T-helper 2 cell treated with Interferon-gamma antibody and Interleukin-4, amounts not matched to agents 5 μg/mL and 100 μg/mL, for 36 hours (primary cell): Measurements from ENCODE around the gene CXCR4.
A peak's percentile ranks its signal among the peaks of the same experiment; 100 is the strongest.

ENCODE experiments used
- DNase-seq: peaks from one replicate; pipeline ENCODE4 v3.0.0; 2021; ENCODE audit warnings: low spot score
- H3K27ac Mint-ChIP-seq: one replicate; pipeline ENCODE4 v1.8.0; 2021; ENCODE audit warnings: mild to moderate bottlenecking, mixed read lengths
- H3K27me3 Mint-ChIP-seq: one replicate; pipeline ENCODE4 v1.8.0; 2021; ENCODE audit warnings: low read depth, mixed read lengths
- H3K36me3 Mint-ChIP-seq: one replicate; pipeline ENCODE4 v1.8.0; 2021; ENCODE audit warnings: low read depth, mixed read lengths
- H3K4me1 Mint-ChIP-seq: one replicate; pipeline ENCODE4 v1.8.0; 2021; ENCODE audit warnings: low read depth, mixed read lengths
- H3K4me3 Mint-ChIP-seq: one replicate; pipeline ENCODE4 v1.8.0; 2022; ENCODE audit warnings: mild to moderate bottlenecking, moderate library complexity, mixed read lengths
- H3K9me3 Mint-ChIP-seq: one replicate; pipeline ENCODE4 v1.8.0; 2021; ENCODE audit warnings: mixed read lengths

The CXCR4 gene

DNA sequence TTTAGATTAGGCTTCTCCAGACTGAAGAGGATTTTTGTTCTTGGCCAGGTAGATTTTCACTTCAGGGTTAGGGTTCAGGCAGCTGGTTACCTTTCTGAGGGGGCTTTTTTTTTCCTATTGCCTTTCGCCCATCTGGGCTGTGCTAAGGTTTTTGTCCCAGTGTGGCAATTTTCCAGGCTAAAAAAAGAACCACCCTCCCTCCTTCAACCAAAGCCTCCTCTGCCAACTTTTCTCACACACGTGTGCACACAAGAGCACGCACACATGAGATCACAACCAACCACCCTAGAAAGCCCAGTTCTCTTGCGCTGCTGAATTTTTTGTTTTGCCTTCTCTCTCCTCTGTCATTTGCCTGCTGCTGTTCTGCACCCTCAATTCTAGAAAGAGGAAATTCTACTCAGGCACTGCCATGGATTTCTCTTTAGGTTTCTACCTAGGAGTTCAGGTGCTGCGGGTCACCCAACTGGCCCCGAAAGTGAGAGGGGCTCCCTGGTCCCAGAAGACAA, 8.5 kb upstream of the CXCR4 start:
- no peak overlapping the region for H3K27ac Mint-ChIP-seq
- H3K27me3 Mint-ChIP-seq, result peaks cover 44% of the 10 kb centered on the region
- H3K4me3 Mint-ChIP-seq, result no peak overlapping the region
- no peaks in the 10 kb centered on the region for H3K36me3 Mint-ChIP-seq
- no peaks in the 10 kb centered on the region for H3K9me3 Mint-ChIP-seq
- no peak for DNase-seq
- H3K4me1 Mint-ChIP-seq, result peaks cover 54% of the 10 kb centered on the region

DNA sequence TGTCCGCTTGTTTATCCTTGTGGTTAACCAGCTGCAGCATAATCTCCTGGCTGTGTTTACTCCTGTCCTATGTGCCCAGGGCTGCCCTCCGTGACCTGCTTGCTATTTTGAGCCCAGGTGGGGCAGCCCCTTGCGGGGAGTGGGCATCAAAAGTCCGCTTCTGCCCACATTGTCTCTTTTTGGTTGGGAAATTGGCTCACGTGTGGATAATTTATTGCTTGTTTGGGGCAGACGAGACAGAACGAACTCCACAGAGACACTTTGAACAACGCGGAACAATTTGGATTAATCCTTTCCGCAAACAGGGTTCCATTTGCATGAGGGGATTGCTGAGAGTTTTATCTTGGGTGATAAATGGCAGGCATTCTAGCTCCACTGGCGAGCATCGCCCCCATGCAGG, 8.1 kb upstream of the CXCR4 start:
- H3K27me3 Mint-ChIP-seq, result peaks cover 48% of the 10 kb centered on the region
- no peaks in the 10 kb centered on the region for H3K9me3 Mint-ChIP-seq
- H3K36me3 Mint-ChIP-seq, result no peaks in the 10 kb centered on the region
- DNase-seq, result no peak
- peaks cover 51% of the 10 kb centered on the region for H3K4me1 Mint-ChIP-seq
- no peak overlapping the region for H3K27ac Mint-ChIP-seq
- no peak overlapping the region for H3K4me3 Mint-ChIP-seq

DNA sequence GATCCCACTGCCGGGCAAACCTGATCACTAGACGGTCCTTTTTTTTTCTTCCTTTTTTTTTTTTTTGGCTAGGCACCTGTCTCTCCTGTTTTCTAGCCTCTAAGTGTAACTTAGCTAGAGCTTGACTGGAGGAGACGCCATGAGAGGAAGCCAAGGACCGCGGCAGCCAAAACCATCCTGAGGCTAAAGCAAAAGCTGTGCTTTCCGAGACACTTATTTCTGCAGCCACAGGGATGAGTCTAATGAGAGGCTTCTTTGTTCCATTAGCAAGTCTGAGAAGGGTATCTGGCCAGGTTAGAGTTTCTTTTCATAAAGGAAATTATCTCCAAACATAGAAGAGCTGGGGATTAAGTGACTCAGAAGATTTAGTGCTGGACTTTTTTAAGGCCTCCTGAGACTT, 7.3 kb upstream of the CXCR4 start:
- peaks cover 46% of the 10 kb centered on the region for H3K4me1 Mint-ChIP-seq
- no peak for DNase-seq
- H3K4me3 Mint-ChIP-seq, result no peak overlapping the region
- no peaks in the 10 kb centered on the region for H3K9me3 Mint-ChIP-seq
- H3K27ac Mint-ChIP-seq, result no peak overlapping the region
- peaks cover 56% of the 10 kb centered on the region for H3K27me3 Mint-ChIP-seq
- H3K36me3 Mint-ChIP-seq, result no peaks in the 10 kb centered on the region

DNA sequence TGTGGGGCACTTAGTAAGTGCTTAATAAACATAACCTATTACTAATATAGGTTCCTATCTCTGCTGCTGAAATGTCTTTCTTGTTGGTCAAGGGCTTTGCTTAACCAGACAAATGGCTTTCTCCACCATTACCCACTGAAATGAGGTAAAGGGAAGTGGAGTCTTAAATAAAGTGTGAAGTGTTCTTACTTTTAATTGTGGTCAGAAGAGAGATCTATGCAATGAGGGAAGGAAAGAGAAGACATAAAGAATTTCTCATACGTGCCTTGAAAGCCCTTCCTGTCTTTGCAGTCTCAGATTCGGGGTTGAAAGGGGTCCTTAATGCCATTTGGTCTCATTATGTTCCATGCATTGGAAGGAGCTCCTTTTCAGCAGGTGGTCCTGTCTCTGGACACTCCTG, 6.9 kb upstream of the CXCR4 start:
- peaks cover 45% of the 10 kb centered on the region for H3K4me1 Mint-ChIP-seq
- H3K27ac Mint-ChIP-seq, result no peak overlapping the region
- no peak for DNase-seq
- peaks cover 60% of the 10 kb centered on the region for H3K27me3 Mint-ChIP-seq
- H3K4me3 Mint-ChIP-seq, result no peak overlapping the region
- H3K9me3 Mint-ChIP-seq, result no peaks in the 10 kb centered on the region
- no peaks in the 10 kb centered on the region for H3K36me3 Mint-ChIP-seq

DNA sequence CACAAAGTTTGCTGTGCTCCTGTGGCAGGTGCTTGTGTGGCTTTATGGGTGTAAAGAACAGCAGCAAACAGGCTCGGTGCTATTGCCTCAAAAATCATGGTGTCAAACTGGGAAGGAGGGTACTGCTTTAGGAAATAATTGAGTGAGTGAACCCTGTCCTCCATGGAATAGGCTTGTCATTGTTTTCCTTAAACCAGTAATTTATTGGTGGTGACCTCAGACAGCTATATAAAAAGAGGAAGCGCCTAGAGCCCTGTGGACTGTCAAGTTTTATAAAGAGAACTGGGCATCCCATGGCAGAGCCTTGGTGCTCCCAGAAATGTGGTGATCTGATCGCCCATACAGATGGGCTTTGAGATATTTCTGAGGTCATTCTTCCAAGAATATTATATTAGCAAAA, 4.7 kb upstream of the CXCR4 start:
- Mint-ChIP-seq H3K36me3 (peaks cover 2% of the 10 kb centered on the region), H3K27ac (no peak overlapping the region), H3K27me3 (peaks cover 59% of the 10 kb centered on the region), H3K4me3 (no peak overlapping the region), H3K4me1 (peaks cover 29% of the 10 kb centered on the region), H3K9me3 (no peaks in the 10 kb centered on the region)
- DNase-seq, result no peak

DNA sequence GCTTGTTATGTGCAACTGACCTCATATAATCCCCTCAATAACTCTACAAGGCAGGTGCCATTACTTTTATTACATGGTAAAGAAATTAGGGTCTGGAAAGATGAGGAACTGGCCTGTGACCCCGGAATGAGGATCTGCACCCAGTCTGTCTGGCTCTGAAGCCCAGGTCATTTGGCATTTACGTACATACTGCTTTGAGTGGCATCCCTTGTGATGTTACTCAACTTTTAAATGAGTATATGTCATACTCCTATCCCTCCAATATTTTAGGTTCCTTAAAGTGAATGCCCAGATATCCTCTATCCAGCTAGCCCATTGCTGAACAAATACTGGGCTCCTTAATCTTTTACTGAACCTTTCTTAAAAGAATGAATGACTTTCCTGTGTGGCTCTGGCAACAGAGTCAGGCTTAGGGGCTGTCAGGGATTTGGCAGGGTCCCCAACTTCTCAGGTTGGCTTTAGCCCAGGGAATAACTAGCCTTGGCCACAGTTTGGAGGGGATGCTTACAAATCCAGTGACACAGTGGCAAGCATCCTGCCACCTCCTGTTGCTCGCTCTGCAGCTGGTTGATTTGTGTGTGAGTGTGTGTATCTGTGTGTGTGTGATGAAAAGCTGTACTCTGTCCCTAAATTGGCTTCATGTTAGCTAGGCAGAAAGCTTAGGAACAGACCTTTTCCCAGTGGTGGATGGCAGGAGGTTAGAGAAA, 3.4 kb upstream of the CXCR4 start:
- Mint-ChIP-seq H3K36me3 (peaks cover 6% of the 10 kb centered on the region), H3K4me3 (no peak overlapping the region), H3K4me1 (peaks cover 26% of the 10 kb centered on the region), H3K27me3 (peaks cover 51% of the 10 kb centered on the region), H3K27ac (no peak overlapping the region), H3K9me3 (no peaks in the 10 kb centered on the region)
- DNase-seq, result no peak

DNA sequence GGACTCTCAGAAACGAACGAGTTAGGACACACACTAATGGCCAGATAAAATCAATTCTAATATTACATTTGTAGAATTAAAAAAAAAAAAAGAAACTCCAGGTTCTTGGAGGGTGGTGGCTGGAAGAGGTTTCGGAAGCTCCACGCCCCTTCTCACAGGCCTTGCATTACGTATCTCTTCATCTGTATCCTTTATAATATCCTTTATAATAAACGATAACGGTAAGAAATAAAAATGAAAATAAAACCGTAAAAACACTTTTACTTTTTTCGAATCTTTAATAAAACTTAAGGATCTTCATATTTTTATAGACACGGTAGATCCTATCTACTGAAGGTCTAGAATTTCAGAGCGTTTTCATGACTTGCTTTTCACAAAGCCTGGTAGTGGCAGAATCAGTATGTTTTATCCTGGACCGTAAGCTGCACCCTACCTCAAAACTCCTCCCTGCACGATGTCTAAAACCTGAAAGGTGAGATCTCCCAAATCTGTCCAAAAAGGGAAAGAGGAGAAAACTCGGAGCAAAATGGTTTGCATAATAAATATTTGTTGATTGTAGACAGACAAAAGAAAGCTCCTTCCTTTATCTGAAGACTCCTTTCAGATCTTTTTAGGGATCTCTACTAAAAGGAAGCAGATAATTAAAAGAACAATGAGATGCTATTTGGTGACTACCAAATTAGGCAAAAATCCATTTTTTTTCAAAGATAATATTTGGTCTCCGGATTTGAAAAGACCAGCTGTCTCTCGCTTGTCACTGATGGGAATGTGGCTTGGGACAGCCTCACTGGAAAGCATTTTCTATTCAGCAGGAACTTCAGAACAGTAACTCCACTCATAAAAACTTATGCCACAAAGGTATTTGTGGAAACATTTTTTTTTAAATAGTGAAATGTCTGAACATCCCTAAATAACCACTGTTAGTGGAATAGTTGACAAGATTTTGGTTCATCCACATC, 2.0 kb upstream of the CXCR4 start:
- Mint-ChIP-seq H3K36me3 (peaks cover 19% of the 10 kb centered on the region), H3K27ac (peak overlapping the region; percentile 21), H3K9me3 (no peaks in the 10 kb centered on the region), H3K27me3 (peaks cover 44% of the 10 kb centered on the region), H3K4me3 (peak overlapping the region; percentile 98), H3K4me1 (peaks cover 33% of the 10 kb centered on the region)
- no peak for DNase-seq

DNA sequence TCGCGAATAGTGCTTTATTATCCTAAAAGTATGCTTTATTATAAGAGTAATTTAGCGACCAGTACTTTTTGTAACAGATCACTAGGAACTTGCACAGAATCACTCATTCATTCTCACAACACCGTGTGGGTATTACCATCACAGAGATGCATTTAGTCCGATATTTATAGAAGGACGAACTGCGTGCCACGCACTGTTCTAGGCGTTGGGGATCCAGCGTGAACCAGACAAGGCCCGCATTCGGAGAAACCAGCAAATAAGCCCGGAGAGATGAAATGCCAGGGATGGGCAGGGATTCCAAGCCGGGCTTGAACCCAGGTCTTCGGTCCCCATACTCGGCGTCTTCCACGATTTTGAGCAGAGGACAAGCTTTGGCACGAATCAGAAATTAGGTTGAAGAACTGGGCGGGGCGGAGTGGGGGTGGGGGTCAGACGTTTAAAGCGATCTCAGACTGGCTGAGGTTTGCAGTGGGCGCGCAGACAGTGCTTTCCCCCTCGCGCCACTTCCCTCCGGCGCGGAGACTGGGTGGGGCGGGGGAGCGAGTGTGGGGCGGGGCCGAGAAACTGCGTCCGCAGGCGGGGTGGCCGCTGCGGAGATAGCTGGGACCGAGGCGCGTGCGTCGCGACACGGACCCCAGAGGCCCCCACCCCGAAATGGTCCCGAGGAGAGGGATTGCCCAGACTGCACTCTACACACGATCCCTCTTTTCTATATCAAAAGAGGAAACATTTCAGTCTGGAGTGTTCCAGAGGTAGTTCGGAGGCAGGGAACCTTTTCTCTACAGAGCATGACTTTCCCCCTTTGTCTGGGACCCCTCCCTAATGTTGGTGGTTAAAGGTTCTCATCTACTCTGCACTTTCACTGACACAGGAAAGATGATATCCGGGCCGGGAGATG, 1.1 kb upstream of the CXCR4 start:
- H3K4me3 Mint-ChIP-seq, result peak overlapping the region; percentile 98
- H3K36me3 Mint-ChIP-seq, result peaks cover 26% of the 10 kb centered on the region
- H3K27me3 Mint-ChIP-seq, result peaks cover 40% of the 10 kb centered on the region
- H3K27ac Mint-ChIP-seq, result peak overlapping the region; percentile 95
- DNase-seq, result peak; percentile 77
- peaks cover 34% of the 10 kb centered on the region for H3K4me1 Mint-ChIP-seq
- no peaks in the 10 kb centered on the region for H3K9me3 Mint-ChIP-seq

DNA sequence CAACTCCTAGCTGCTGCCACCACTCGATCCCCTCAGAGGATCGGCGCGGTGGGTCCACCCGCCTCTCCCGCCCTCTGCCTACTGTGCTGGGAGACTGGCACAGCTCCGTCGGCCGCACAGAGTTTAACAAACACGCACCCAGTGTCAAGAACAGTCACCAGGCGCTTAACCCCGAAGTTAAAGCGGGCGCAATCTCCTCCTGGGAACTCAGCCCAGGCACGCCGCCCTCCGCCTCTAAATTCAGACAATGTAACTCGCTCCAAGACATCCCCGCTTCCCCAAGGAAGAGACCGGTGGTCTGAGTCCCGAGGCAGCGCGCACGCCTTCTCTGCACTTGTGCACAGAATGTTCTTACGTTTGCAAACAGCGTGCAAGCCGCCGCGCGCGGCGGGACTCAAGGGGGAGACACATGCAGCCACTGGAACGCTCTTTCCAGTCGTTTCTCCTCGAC, 533 bp downstream of the CXCR4 start:
- Mint-ChIP-seq H3K27me3 (peaks cover 29% of the 10 kb centered on the region), H3K27ac (peak overlapping the region; percentile 95), H3K36me3 (peaks cover 43% of the 10 kb centered on the region), H3K4me1 (peaks cover 39% of the 10 kb centered on the region), H3K9me3 (no peaks in the 10 kb centered on the region), H3K4me3 (peak overlapping the region; percentile 98)
- peak; percentile 30 for DNase-seq

DNA sequence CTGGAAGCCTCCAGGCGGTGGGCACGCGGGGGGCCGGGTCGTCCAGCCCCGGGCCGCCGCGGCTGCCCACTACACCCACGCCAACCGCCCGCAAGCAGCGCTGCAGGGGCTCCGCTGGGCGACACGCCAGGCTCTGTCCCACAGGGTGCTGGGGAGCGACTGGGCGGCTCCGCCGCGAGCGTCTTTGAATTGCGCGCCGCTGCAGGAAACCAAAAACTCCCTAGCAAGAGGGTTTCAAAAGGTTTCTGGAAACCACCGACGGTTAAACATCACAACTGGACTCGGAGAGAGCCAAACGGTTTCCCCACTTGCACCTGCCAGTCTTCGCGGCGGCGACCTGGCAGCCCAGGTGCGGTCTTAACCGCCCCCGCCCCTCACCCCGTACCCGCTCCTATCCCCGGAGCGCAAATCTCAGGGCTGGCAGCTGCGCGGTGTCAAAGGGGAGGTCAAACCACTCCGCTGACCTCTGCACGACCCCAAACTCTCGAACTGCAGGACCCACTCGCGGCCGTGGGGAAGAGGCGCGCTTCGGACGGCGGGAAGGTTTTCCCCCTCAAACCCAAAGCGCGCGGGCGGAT, 1.0 kb downstream of the CXCR4 start:
- peaks cover 42% of the 10 kb centered on the region for H3K4me1 Mint-ChIP-seq
- peaks cover 45% of the 10 kb centered on the region for H3K36me3 Mint-ChIP-seq
- peak overlapping the region; percentile 98 for H3K4me3 Mint-ChIP-seq
- no peaks in the 10 kb centered on the region for H3K9me3 Mint-ChIP-seq
- peak; percentile 68 for DNase-seq
- H3K27ac Mint-ChIP-seq, result peak overlapping the region; percentile 95
- H3K27me3 Mint-ChIP-seq, result peaks cover 25% of the 10 kb centered on the region

DNA sequence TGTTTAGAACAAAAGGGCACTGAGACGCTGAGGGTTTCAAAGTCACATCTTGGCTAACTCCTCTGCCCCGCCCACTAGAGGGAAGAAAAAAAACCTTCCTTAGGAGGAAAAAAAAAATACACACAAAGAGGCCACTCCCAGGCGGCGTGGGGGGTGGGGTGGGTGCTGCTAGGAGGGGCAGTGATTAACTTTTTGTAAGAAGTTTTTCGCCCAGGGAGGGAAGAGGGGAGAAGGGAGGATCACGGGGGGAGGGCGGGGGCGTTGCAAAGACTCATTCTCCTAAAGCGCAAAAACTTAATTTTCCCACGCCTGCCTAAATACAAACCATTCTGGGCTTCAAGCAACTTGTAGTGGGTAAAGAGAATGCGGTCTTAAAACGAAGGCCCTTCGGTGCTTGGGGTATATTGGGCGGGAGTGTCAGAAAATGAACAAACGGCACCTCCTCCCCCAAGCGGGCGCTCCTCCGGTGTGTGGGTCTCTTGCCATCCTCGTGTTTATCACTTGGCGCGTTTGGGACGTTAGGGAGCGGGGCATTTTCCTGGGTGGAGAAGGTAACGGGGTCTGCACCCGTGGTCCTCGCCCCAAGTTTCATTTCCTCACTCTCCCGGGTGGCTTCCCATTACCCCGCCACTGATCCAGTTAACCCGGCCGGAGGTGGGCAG, 1.7 kb downstream of the CXCR4 start:
- Mint-ChIP-seq H3K9me3 (no peaks in the 10 kb centered on the region), H3K4me1 (peaks cover 42% of the 10 kb centered on the region), H3K36me3 (peaks cover 45% of the 10 kb centered on the region)

DNA sequence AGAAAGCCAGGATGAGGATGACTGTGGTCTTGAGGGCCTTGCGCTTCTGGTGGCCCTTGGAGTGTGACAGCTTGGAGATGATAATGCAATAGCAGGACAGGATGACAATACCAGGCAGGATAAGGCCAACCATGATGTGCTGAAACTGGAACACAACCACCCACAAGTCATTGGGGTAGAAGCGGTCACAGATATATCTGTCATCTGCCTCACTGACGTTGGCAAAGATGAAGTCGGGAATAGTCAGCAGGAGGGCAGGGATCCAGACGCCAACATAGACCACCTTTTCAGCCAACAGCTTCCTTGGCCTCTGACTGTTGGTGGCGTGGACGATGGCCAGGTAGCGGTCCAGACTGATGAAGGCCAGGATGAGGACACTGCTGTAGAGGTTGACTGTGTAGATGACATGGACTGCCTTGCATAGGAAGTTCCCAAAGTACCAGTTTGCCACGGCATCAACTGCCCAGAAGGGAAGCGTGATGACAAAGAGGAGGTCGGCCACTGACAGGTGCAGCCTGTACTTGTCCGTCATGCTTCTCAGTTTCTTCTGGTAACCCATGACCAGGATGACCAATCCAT, 2.7 kb downstream of the CXCR4 start:
- no peak for DNase-seq

More for the DNA sequence above, 1.7 kb downstream of the CXCR4 start:
- DNase-seq, result peak; percentile 60
- Mint-ChIP-seq H3K27me3 (peaks cover 21% of the 10 kb centered on the region), H3K27ac (peak overlapping the region; percentile 85), H3K4me3 (peak overlapping the region; percentile 98)

More for the DNA sequence above, 2.7 kb downstream of the CXCR4 start:
- peaks cover 11% of the 10 kb centered on the region for H3K27me3 Mint-ChIP-seq
- H3K36me3 Mint-ChIP-seq, result peaks cover 45% of the 10 kb centered on the region
- H3K9me3 Mint-ChIP-seq, result no peaks in the 10 kb centered on the region
- H3K4me3 Mint-ChIP-seq, result peak overlapping the region; percentile 98
- H3K4me1 Mint-ChIP-seq, result peaks cover 41% of the 10 kb centered on the region
- H3K27ac Mint-ChIP-seq, result no peak overlapping the region
